ENCODE results near the gene MMP24. TPM values are rescaled to one million over a fixed set of nuclear protein-coding genes. Genes with fewer than 3 reads are reported as not detected.
A peak's percentile ranks its signal among the peaks of the same experiment; 100 is the strongest.

Gene MMP24
- total RNA-seq, 1 experiment from 2014 or later = 7.1 TPM

GRCh38 chr20:35276408-35276807 lies 49.9 kb downstream of the MMP24 start:
- no peaks in the 10 kb centered on the region for H3K9me3 ChIP-seq (ENCODE audit: control insufficient read depth, insufficient read depth, low read depth, low read length)
- in situ Hi-C loops (cut with HindIII; ENCODE audit: low pct_unique_long_range_greater_than_20kb, low sequenced_read_pairs) = no loop called here
- peak overlapping the region; percentile 94 for H3K27ac ChIP-seq (ENCODE audit: low read length)
- H3K27me3 ChIP-seq (ENCODE audit: control insufficient read depth, insufficient read depth, low read length) = no peaks in the 10 kb centered on the region
- H3K36me3 ChIP-seq (ENCODE audit: control insufficient read depth, insufficient read depth, low read length) = peaks cover 22% of the 10 kb centered on the region
- BruUV-seq (replicated peaks) = TSS peak; percentile 63
- peak overlapping the region; percentile 87 to 88 for H3K4me3 ChIP-seq (ENCODE audit: low read depth in 2 of 2, low read length in 2 of 2)
- DNase-seq (ENCODE audit: low read depth, low spot score) (no peak), ATAC-seq (no peak)
- TF ChIP-seq POLR2AphosphoS5 (IDR thresholded peaks at IDR 0.05; ENCODE audit: low read depth, low read length) (no peak), CTCF (IDR thresholded peaks at IDR 0.05) (no peak), SIN3A (IDR thresholded peaks at IDR 0.05; ENCODE audit: borderline replicate concordance, insufficient read depth, low read depth, low read length) (no peak), REST (IDR thresholded peaks at IDR 0.05; ENCODE audit: insufficient read depth in 1 of 2, low read depth in 2 of 2, low read length in 1 of 2) (no peak), TCF7L2 (IDR thresholded peaks at IDR 0.05; ENCODE audit: low read depth, low read length) (no peak)
- intact Hi-C loops (cut with micrococcal nuclease; ENCODE audit: unreplicated experiment) = no loop called here
- ChIA-PET POLR2A (interaction anchor here (0.6 kb wide), 1 partner anchor 12 kb away, joined by 8 read pairs; no protein-coding TSS in a partner anchor), CTCF (interaction anchor here (0.7 kb wide), 1 partner anchor 132 kb away, joined by 3 read pairs; no protein-coding TSS in a partner anchor)
- H3K4me1 ChIP-seq (ENCODE audit: control insufficient read depth, insufficient read depth, low read length) = peaks cover 37% of the 10 kb centered on the region

GRCh38 chr20:35277127-35277526 lies 50.6 kb downstream of the MMP24 start:
- BruUV-seq (replicated peaks) = no TSS peak
- CTCF ChIA-PET = no interaction called here

More at GRCh38 chr20:35277127-35277526, 50.6 kb downstream of the MMP24 start:
- H3K4me3 ChIP-seq (ENCODE audit: low read depth in 2 of 2, low read length in 2 of 2) = peak overlapping the region; percentile 87 to 88
- 0 out of 2 replicates have a peak, but pooled peaks have one; percentile 9 for TF ChIP-seq SIN3A (IDR thresholded peaks at IDR 0.05; ENCODE audit: borderline replicate concordance, insufficient read depth, low read depth, low read length)
- TF ChIP-seq CTCF (IDR thresholded peaks at IDR 0.05) = no peak
- TF ChIP-seq TCF7L2 (IDR thresholded peaks at IDR 0.05; ENCODE audit: low read depth, low read length) = no peak
- H3K27me3 ChIP-seq (ENCODE audit: control insufficient read depth, insufficient read depth, low read length) = no peaks in the 10 kb centered on the region
- H3K27ac ChIP-seq (ENCODE audit: low read length) = peak overlapping the region; percentile 94
- POLR2A ChIA-PET = interaction anchor here (0.6 kb wide), 1 partner anchor 508 kb away, joined by 6 read pairs; no protein-coding TSS in a partner anchor
- H3K9me3 ChIP-seq (ENCODE audit: control insufficient read depth, insufficient read depth, low read depth, low read length) = no peaks in the 10 kb centered on the region
- H3K36me3 ChIP-seq (ENCODE audit: control insufficient read depth, insufficient read depth, low read length) = peaks cover 22% of the 10 kb centered on the region
- peaks cover 37% of the 10 kb centered on the region for H3K4me1 ChIP-seq (ENCODE audit: control insufficient read depth, insufficient read depth, low read length)
- ATAC-seq (peak; percentile 3; the same call in 1 of the 2 replicates), DNase-seq (ENCODE audit: low read depth, low spot score) (no peak)
- in situ Hi-C loops (cut with HindIII; ENCODE audit: low pct_unique_long_range_greater_than_20kb, low sequenced_read_pairs) (no loop called here), intact Hi-C loops (cut with micrococcal nuclease; ENCODE audit: unreplicated experiment) (no loop called here)

Data from Panc1 (cell line).